H1 (cell line): ENCODE data around the gene SRRM5. TPM values are rescaled to one million over a fixed set of nuclear protein-coding genes. Genes with fewer than 3 reads are reported as not detected.

Experiments used
- CTCF ChIA-PET: fragments of 300-600 bp; sonication (Branson Sonifier 250); formaldehyde crosslinking; loops from one replicate; lab custom pipeline; 2021; ENCODE audit not compliant: partially characterized antibody; lab: Charles Lee
- POLR2A ChIA-PET: fragments of 300-600 bp; sonication (Branson Sonifier 250); formaldehyde crosslinking; loops from one replicate; lab custom pipeline; 2021; ENCODE audit warnings: inconsistent platforms; ENCODE audit not compliant: partially characterized antibody; lab: Charles Lee
- DNase-seq, 2 experiments: peaks; one replicate each; pipeline versions ENCODE4 v3.0.0 to v3.0.0-alpha.2; 2010 to 2022; ENCODE audit warnings: low spot score in 2 of 2, low read depth in 1 of 2, mixed read lengths in 1 of 2
- FAIRE-seq: peaks from 2 replicates; lab custom pipeline; 2011; peaks lifted over from hg19 to GRCh38; lab: Jason Lieb, UNC
- H2AFZ ChIP-seq: 2 replicates; pipeline ENCODE4 v1.8.1; 2012; ENCODE audit warnings: low read length, inconsistent platforms
- H2AK5ac ChIP-seq: 2 replicates; pipeline ENCODE4 v1.6.1; 2013; ENCODE audit warnings: low read depth, low read length
- H2BK120ac ChIP-seq: replicated peaks from 2 replicates; pipeline ENCODE3; 2013; ENCODE audit warnings: low read depth, low read length, inconsistent platforms
- H2BK12ac ChIP-seq: 2 replicates; pipeline ENCODE4 v1.6.1; 2013; ENCODE audit warnings: low read depth, low read length
- H2BK15ac ChIP-seq: 2 replicates; pipeline ENCODE4 v1.6.1; 2013; ENCODE audit warnings: low read length
- H2BK20ac ChIP-seq: 2 replicates; pipeline ENCODE4 v1.6.1; 2013; ENCODE audit warnings: low read length
- H2BK5ac ChIP-seq: 2 replicates; pipeline ENCODE4 v1.6.1; 2013; ENCODE audit warnings: low read depth, low read length
- H3K14ac ChIP-seq: 2 replicates; pipeline ENCODE4 v1.6.1; 2013; ENCODE audit warnings: inconsistent platforms; ENCODE audit not compliant: insufficient read length
- H3K18ac ChIP-seq: 2 replicates; pipeline ENCODE4 v1.6.1; 2013; ENCODE audit warnings: low read length; ENCODE audit errors: extremely low read depth
- H3K23ac ChIP-seq: 2 replicates; pipeline ENCODE4 v1.6.1; 2013; ENCODE audit warnings: inconsistent platforms; ENCODE audit not compliant: insufficient read length
- H3K23me2 ChIP-seq: 2 replicates; pipeline ENCODE4 v1.6.1; 2013; ENCODE audit warnings: low read depth, low read length
- H3K27ac ChIP-seq: 2 replicates; pipeline ENCODE4 v1.6.1; 2011; ENCODE audit warnings: low read depth, low read length, inconsistent platforms
- H3K27me3 ChIP-seq, 4 experiments: replicated peaks in 1 of 4; 1 replicate in 1 of 4; 2 replicates in 3 of 4; pipeline versions ENCODE4 v1.6.1 to v1.8.1; 2011 to 2013; ENCODE audit warnings: low read length in 3 of 4, mild to moderate bottlenecking in 3 of 4, inconsistent platforms in 2 of 4, mixed read lengths in 2 of 4, moderate library complexity in 1 of 4; ENCODE audit not compliant: control insufficient read depth in 3 of 4, insufficient read depth in 3 of 4; ENCODE audit errors: extremely low read depth in 1 of 4
- H3K36me3 ChIP-seq, 4 experiments: 2 replicates each; pipeline versions ENCODE4 v1.6.1 to v1.8.1; 2011 to 2013; ENCODE audit warnings: mild to moderate bottlenecking in 4 of 4, low read length in 3 of 4, moderate library complexity in 2 of 4, control low read depth in 1 of 4, inconsistent platforms in 1 of 4; ENCODE audit not compliant: insufficient read depth in 4 of 4, control insufficient read depth in 2 of 4
- H3K4ac ChIP-seq: replicated peaks from 2 replicates; pipeline ENCODE3; 2013; ENCODE audit warnings: low read length, low read depth, mixed read lengths, inconsistent platforms; ENCODE audit not compliant: insufficient read length
- H3K4me1 ChIP-seq, 4 experiments: replicated peaks in 1 of 4; 1 replicate in 1 of 4; 2 replicates in 3 of 4; pipeline versions ENCODE4 v1.6.1 to v1.8.1; 2011 to 2013; ENCODE audit warnings: low read length in 3 of 4, inconsistent platforms in 2 of 4, mixed read lengths in 1 of 4; ENCODE audit not compliant: insufficient read depth in 4 of 4, control insufficient read depth in 3 of 4
- H3K4me2 ChIP-seq, 2 experiments: 2 replicates each; pipeline versions ENCODE4 v1.6.1 to v1.8.1; 2011 to 2013; ENCODE audit warnings: low read depth in 2 of 2, low read length in 2 of 2, control low read depth in 1 of 2, inconsistent platforms in 1 of 2, mild to moderate bottlenecking in 1 of 2; ENCODE audit not compliant: insufficient read depth in 1 of 2
- H3K4me3 ChIP-seq, 4 experiments: fragments of 200-600, 300-600 bp in 1 of 4; sonication (generic), shearing (Covaris generic), sonication (Bioruptor Twin) in 1 of 4; 2 replicates each; pipeline versions ENCODE4 v1.5.1 to v1.8.1; 2011 to 2016; ENCODE audit warnings: low read length in 4 of 4, low read depth in 3 of 4, control low read depth in 2 of 4, inconsistent platforms in 2 of 4, mild to moderate bottlenecking in 2 of 4, mixed read lengths in 1 of 4, moderate library complexity in 1 of 4; ENCODE audit not compliant: insufficient read depth in 2 of 4; ENCODE audit errors: extremely low read depth in 1 of 4
- H3K56ac ChIP-seq: replicated peaks from 2 replicates; pipeline ENCODE3; 2013; ENCODE audit warnings: low read depth, mild to moderate bottlenecking, mixed read lengths, low read length, inconsistent platforms; ENCODE audit not compliant: insufficient read length
- H3K79me1 ChIP-seq: 2 replicates; pipeline ENCODE4 v1.6.1; 2013; ENCODE audit warnings: low read depth, low read length, control low read depth
- H3K79me2 ChIP-seq, 2 experiments: 2 replicates each; pipeline versions ENCODE4 v1.6.1 to v1.8.1; 2012 to 2013; ENCODE audit warnings: low read length in 2 of 2, mild to moderate bottlenecking in 2 of 2, inconsistent platforms in 1 of 2; ENCODE audit not compliant: insufficient read depth in 2 of 2, control insufficient read depth in 1 of 2
- H3K9ac ChIP-seq, 4 experiments: replicated peaks in 1 of 4; 1 replicate in 1 of 4; 2 replicates in 3 of 4; pipeline versions ENCODE4 v1.6.1 to v1.8.1; 2011 to 2013; ENCODE audit warnings: low read depth in 3 of 4, low read length in 3 of 4, control low read depth in 2 of 4, mild to moderate bottlenecking in 2 of 4, moderate library complexity in 2 of 4, inconsistent platforms in 1 of 4; ENCODE audit errors: extremely low read depth in 1 of 4
- H3K9me3 ChIP-seq, 2 experiments: 2 replicates each; pipeline versions ENCODE4 v1.6.1 to v1.8.1; 2012 to 2013; ENCODE audit warnings: mild to moderate bottlenecking in 2 of 2, moderate library complexity in 2 of 2, control low read depth in 1 of 2, inconsistent platforms in 1 of 2, low read depth in 1 of 2, low read length in 1 of 2, mixed read lengths in 1 of 2; ENCODE audit not compliant: insufficient read depth in 2 of 2
- H4K20me1 ChIP-seq, 2 experiments: replicated peaks in 1 of 2; 2 replicates each; pipeline versions ENCODE3 to v1.8.1; 2011 to 2013; ENCODE audit warnings: inconsistent platforms in 2 of 2, low read length in 2 of 2, mild to moderate bottlenecking in 1 of 2; ENCODE audit not compliant: insufficient read depth in 2 of 2, control insufficient read depth in 1 of 2
- H4K5ac ChIP-seq: 2 replicates; pipeline ENCODE4 v1.6.1; 2013; ENCODE audit warnings: low read length, low read depth, mixed read lengths, inconsistent platforms; ENCODE audit not compliant: insufficient read length
- H4K8ac ChIP-seq: 2 replicates; pipeline ENCODE4 v1.8.0; 2013; ENCODE audit warnings: mild to moderate bottlenecking, moderate library complexity, low read length, inconsistent platforms; ENCODE audit not compliant: insufficient read depth; ENCODE audit errors: extremely low read depth
- H4K91ac ChIP-seq: replicated peaks from 2 replicates; pipeline ENCODE3; 2013; ENCODE audit warnings: low read length, mixed read lengths, inconsistent platforms; ENCODE audit not compliant: insufficient read length
- BCL11A ChIP-seq, 2 experiments: IDR thresholded peaks; one replicate each; pipeline ENCODE4 v1.6.1; 2011; ENCODE audit warnings: low read depth in 2 of 2, low read length in 2 of 2, mild to moderate bottlenecking in 2 of 2
- CBX5 ChIP-seq: fragments of 300-800, 300-1000 bp; sonication (generic); IDR thresholded peaks from 2 replicates; pipeline ENCODE4 v1.7.1; 2016; ENCODE audit warnings: antibody characterized with exemption, low read length, low read depth
- CTBP2 ChIP-seq: IDR thresholded peaks from 2 replicates; pipeline ENCODE4 v1.7.0; 2011; ENCODE audit warnings: borderline replicate concordance, mild to moderate bottlenecking, moderate library complexity, mixed read lengths, low read length; ENCODE audit not compliant: insufficient read depth, insufficient read length
- EGR1 ChIP-seq: IDR thresholded peaks from 2 replicates; pipeline ENCODE4 v1.6.1; 2011; ENCODE audit warnings: low read depth, low read length, borderline replicate concordance
- JUN ChIP-seq: IDR thresholded peaks from 2 replicates; pipeline ENCODE4 v1.6.1; 2011; ENCODE audit warnings: low read depth, mild to moderate bottlenecking, improper control_type of control experiment, low read length
- KDM4A ChIP-seq: IDR thresholded peaks from one replicate; pipeline ENCODE4 v1.7.1; 2012; ENCODE audit warnings: low read depth, mild to moderate bottlenecking, moderate library complexity, low read length, inconsistent platforms; ENCODE audit not compliant: severe bottlenecking
- KDM5A ChIP-seq: fragments of 200-600 bp; IDR thresholded peaks from 2 replicates; pipeline ENCODE4 v1.7.1; 2012; ENCODE audit warnings: mild to moderate bottlenecking, low read length, inconsistent platforms, mixed read lengths
- MAFK ChIP-seq: IDR thresholded peaks from 2 replicates; pipeline ENCODE4 v1.6.1; 2012; ENCODE audit warnings: low read depth, mild to moderate bottlenecking, improper control_type of control experiment, low read length
- RBBP5 ChIP-seq: IDR thresholded peaks from 2 replicates; pipeline ENCODE4 v1.7.1; 2012; ENCODE audit warnings: low read depth, mild to moderate bottlenecking, inconsistent platforms, low read length, moderate library complexity, borderline replicate concordance
- SIRT6 ChIP-seq: IDR thresholded peaks from one replicate; pipeline ENCODE4 v1.7.1; 2012; ENCODE audit warnings: low read length, inconsistent platforms
- WGBS, 2 experiments: shearing (Covaris generic) in 1 of 2; methylation state at CpG; one replicate each; pipeline versions ENCODE4 v1.1.6 to v1.1.7; 2013 to 2015; ENCODE audit warnings: low lambda C conversion rate in 2 of 2, mixed read lengths in 2 of 2, inconsistent platforms in 1 of 2, low coverage in 1 of 2, missing lambda C conversion rate in 1 of 2; ENCODE audit not compliant: insufficient replicate concordance in 2 of 2, insufficient coverage in 1 of 2, insufficient read length in 1 of 2; ENCODE audit errors: extremely low coverage in 1 of 2, missing lambda C conversion rate in 1 of 2; 5-methylcytosine and 5-hydroxymethylcytosine counted together
- polyA plus RNA-seq, 7 experiments: library from polyadenylated mRNA; depleted of rRNA in 3 of 7; stranded (reverse) in 5 of 7; unstranded in 2 of 7; fragments of >200 nt in 5 of 7; fragments of 200-250 nt in 2 of 7; gene quantifications; 1 replicate in 5 of 7; 2 replicates in 1 of 7; 4 replicates in 1 of 7; pipeline versions ENCODE4 v1.2.1 to v1.2.3, GENCODE V29; 2011 to 2013; ENCODE audit warnings: missing spikeins in 2 of 7, mixed read lengths in 2 of 7
- total RNA-seq: library from RNA; stranded (reverse); fragmentation: NEBNext Ultra II Directional; extraction: Animal tissue kit (Norgen Biotek cat#: 25700); gene quantifications from 2 replicates; pipeline ENCODE4 v1.2.1, GENCODE V29; 2021

Gene SRRM5
- total and polyA plus RNA-seq, 2 of the 8 experiments (the other 6 are each of a cell fraction or from before 2014, with no cell fraction given) = 0.06 to 0.11 TPM

GRCh38 chr19:43591904-43592772, 19.8 kb upstream of the SRRM5 start:
- Histone ChIP-seq H3K79me2 (peaks cover 3 to 5% of the 10 kb centered on the region in 2 experiments), H3K4me3 (no peak overlapping the region), H3K9ac (no peak overlapping the region), H3K14ac (no peak overlapping the region), H3K79me1 (peaks cover 1% of the 10 kb centered on the region), H2BK120ac (no peak overlapping the region), H3K23ac (no peak overlapping the region), H3K4me1 (peaks cover 0 to 2% (median 0%) of the 10 kb centered on the region in 4 experiments; a peak in 5 of 7 replicates), H2BK12ac (no peak overlapping the region), H3K27me3 (no peaks in the 10 kb centered on the region), H3K18ac (no peak overlapping the region), H3K4ac (no peak overlapping the region), H3K56ac (no peak overlapping the region), H4K20me1 (peaks cover 4 to 7% of the 10 kb centered on the region in 2 experiments), H4K91ac (no peak overlapping the region), H2AK5ac (no peak overlapping the region), H3K4me2 (no peak overlapping the region), H3K9me3 (no peaks in the 10 kb centered on the region), H4K8ac (no peak overlapping the region), H4K5ac (no peak overlapping the region), H3K36me3 (peaks cover 3 to 21% (median 8%) of the 10 kb centered on the region in 4 experiments; a peak in 5 of 8 replicates), H2BK20ac (no peak overlapping the region), H2BK15ac (no peak overlapping the region), H3K23me2 (peaks cover 15% of the 10 kb centered on the region; the same call in 1 of the 2 replicates), H2BK5ac (no peak overlapping the region), H3K27ac (no peak overlapping the region), H2AFZ (no peak overlapping the region)
- no peak for FAIRE-seq
- TF ChIP-seq RBBP5 = no peak
- TF ChIP-seq CBX5 = no peak
- TF ChIP-seq JUN = no peak
- no peak for TF ChIP-seq CTBP2
- no peak for TF ChIP-seq KDM5A
- TF ChIP-seq SIRT6 = no peak
- TF ChIP-seq BCL11A (IDR thresholded peaks at IDR 0.05; ENCODE audit: low read depth in 2 of 2, low read length in 2 of 2) = no peak
- no peak for TF ChIP-seq KDM4A
- TF ChIP-seq MAFK = no peak
- no peak for TF ChIP-seq EGR1
- 96% methylated on average over 60 of the region's 63 CpGs; no CpG with 5 or more reads in 1 of the 2 experiments for WGBS, 2 experiments
- ChIA-PET CTCF (interaction anchor here (0.6 to 6.5 kb wide), 5 partner anchors 23 to 1038 kb away, joined by 3 to 92 read pairs (median 4); partner anchors contain the start of gene ZNF575), POLR2A (interaction anchor here (1.0 to 3.3 kb wide), 4 partner anchors 11 to 36 kb away, joined by 3 to 22 read pairs (median 3); no protein-coding TSS in a partner anchor)
- no peak for DNase-seq
